GM06990 (cell line): ENCODE results near the gene OPRL1.

ENCODE experiments used
- DNase-seq: peaks from one replicate; pipeline ENCODE4 v3.0.0-alpha.2; 2011; ENCODE audit not compliant: insufficient read length; ENCODE audit errors: extremely low read depth
- H3K27me3 ChIP-seq: replicated peaks from 2 replicates; pipeline ENCODE4 v1.6.0; 2011; ENCODE audit warnings: low read length; ENCODE audit not compliant: control insufficient read depth, insufficient read depth
- H3K36me3 ChIP-seq: 2 replicates; pipeline ENCODE4 v1.5.1; 2011; ENCODE audit warnings: low read length; ENCODE audit not compliant: control insufficient read depth, insufficient read depth
- H3K4me3 ChIP-seq: replicated peaks from 2 replicates; pipeline ENCODE4 v1.5.1; 2011; ENCODE audit warnings: low read depth, mild to moderate bottlenecking, control low read depth, low read length
- TF ChIP-seq, protein P1 (sequence below): IDR thresholded peaks from 2 replicates; pipeline ENCODE4 v1.5.1; 2011; ENCODE audit warnings: low read length, control low read depth, mild to moderate bottlenecking, inconsistent platforms; ENCODE audit not compliant: insufficient read depth, poor library complexity, severe bottlenecking

The OPRL1 gene

DNA sequence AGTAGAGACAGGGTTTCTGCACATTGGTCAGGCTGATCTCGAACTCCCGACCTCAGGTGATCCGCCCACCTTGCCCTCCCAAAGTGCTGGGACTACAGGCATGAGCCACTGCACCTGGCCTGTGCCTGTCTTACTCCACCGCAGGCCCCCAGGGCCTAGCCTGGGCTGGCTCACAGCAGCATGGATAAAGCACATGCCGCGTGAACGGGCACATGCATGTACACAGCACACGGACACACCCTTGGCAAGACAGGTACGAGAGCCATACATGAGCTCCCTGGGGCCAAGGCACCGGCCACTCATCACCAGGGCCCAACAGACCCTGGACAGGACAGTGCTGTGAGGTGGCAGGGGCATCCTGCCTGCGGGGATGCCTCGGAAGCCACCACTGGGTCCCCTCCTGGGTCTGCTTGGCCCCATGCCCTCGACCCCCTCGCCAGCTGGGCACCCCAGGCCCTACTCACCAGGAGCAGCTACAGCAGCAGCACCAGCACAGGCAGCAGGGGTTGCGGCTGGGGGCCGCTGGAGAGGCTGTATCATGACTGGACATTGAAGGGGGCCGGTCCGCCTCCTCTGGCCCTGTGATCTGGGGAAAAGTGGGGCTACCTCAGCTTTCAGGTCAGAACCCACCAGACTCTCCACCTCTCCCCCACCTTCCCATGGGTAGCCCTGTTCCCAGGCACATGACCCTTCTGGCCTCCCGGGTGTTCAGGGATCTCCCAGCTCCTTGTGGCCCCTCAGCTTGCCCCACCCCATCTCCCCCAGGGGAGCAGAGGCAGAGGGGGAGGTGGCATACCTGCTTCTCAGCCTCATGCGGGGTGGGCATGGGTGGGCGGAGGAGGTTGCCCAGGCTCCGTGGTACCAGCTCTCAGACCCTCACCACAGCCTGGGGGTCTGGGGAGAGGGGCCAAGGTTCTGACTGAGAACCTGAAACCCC lies 3.6 kb upstream of the OPRL1 start:
- Histone ChIP-seq H3K36me3 (peaks cover 27% of the 10 kb centered on the region), H3K27me3 (no peaks in the 10 kb centered on the region; the same call in 1 of the 2 replicates), H3K4me3 (peak overlapping the region; percentile 84)
- DNase-seq: no peak
- TF ChIP-seq, protein P1, sequence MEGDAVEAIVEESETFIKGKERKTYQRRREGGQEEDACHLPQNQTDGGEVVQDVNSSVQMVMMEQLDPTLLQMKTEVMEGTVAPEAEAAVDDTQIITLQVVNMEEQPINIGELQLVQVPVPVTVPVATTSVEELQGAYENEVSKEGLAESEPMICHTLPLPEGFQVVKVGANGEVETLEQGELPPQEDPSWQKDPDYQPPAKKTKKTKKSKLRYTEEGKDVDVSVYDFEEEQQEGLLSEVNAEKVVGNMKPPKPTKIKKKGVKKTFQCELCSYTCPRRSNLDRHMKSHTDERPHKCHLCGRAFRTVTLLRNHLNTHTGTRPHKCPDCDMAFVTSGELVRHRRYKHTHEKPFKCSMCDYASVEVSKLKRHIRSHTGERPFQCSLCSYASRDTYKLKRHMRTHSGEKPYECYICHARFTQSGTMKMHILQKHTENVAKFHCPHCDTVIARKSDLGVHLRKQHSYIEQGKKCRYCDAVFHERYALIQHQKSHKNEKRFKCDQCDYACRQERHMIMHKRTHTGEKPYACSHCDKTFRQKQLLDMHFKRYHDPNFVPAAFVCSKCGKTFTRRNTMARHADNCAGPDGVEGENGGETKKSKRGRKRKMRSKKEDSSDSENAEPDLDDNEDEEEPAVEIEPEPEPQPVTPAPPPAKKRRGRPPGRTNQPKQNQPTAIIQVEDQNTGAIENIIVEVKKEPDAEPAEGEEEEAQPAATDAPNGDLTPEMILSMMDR: no peak

DNA sequence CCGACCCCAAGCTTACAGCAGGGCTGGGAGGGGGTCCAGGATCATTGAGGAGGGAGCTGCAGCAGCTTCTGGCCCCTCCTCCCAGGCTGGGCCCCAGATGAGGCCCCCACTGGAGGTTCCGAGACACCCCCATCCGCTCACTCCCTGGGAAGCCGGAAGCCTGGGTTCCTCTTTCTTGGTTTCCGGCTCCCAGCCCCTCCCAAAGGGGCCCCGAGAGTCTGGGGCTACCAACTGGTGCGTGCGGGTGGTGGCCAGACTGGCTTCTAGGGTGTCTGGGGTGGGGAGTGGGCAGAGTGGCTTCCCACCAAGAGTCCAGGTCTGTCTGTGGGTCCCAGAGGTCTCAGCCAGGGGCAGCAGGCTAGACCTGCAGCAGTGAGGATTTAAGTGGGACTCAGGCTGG lies 2.8 kb upstream of the OPRL1 start:
- DNase-seq: peak; percentile 75
- H3K36me3 ChIP-seq: peaks cover 22% of the 10 kb centered on the region
- H3K4me3 ChIP-seq: peak overlapping the region; percentile 84
- no peaks in the 10 kb centered on the region; the same call in 1 of the 2 replicates for H3K27me3 ChIP-seq
- TF ChIP-seq, protein P1: no peak

DNA sequence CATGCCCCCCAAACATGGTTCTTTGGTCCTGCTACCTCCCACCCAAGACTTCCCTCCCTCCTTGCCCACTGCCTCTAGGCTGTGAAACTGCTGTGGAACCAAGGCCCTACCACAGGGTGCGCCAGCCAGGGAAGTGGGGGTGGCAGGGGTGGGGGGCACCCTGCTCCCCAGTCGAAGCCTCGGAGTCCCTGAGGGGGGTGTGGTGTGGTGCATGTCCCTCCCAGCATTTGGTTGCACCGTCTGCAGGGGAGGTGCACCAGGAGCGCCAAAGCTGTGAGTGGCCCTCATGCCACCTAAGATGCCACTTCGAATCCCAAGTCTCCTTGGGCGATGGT lies 2.4 kb upstream of the OPRL1 start:
- Histone ChIP-seq H3K27me3 (no peaks in the 10 kb centered on the region; the same call in 1 of the 2 replicates), H3K4me3 (peak overlapping the region; percentile 84), H3K36me3 (peaks cover 21% of the 10 kb centered on the region)
- DNase-seq: no peak
- TF ChIP-seq, protein P1: no peak

DNA sequence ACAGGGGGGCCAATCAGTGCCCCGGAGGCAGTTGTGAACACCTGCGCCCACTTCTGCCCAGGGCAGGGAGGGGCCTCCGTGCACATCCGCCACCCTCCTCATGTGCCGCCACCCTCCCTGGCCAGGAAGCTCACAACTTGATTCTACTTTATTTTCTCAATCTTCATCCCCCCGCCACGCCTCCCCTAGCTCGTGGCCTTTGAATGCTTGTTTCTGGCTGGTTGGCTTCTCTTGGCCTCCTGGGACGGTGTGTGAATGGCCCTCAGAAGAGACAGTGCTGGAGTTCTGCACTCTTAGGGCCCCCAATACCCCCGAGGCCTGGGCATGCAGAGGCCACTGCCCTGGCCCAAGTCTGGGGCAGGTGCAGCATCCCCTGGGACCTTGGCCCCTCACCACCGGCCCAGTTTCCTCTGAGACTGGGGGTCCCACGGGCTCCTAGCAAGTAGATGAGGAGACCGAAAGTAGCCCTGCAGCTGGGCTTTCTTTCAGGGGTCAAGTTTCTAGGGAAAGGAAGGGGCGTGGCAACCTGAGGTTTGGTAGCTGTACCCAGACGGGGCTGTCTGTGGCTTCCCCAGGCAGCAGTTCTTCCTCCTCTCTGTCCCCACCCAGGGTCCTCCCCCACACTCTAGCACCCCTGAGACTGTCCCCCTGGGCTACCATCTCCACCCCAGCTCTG lies 1.9 kb upstream of the OPRL1 start:
- peak; percentile 73 for DNase-seq
- Histone ChIP-seq H3K27me3 (no peaks in the 10 kb centered on the region; the same call in 1 of the 2 replicates), H3K4me3 (peak overlapping the region; percentile 84)

DNA sequence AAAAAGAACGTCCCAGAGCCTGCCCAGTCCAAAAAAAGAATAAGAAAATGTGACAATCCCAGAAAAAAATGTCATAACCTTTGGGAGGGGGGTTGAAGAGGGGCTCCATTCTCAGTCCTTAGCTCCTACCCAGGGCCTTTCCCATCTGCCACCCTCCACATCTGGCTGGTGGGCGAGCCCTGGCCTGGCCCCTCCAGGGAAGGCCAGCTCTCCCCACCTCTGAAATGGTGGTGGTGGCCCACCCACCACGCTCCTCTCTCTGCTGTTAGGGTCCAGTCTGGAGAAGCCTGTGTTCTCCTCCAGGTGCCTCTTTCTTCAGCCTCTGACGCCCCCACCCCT lies 979 bp upstream of the OPRL1 start:
- Histone ChIP-seq H3K4me3 (peak overlapping the region; percentile 84), H3K27me3 (no peaks in the 10 kb centered on the region; the same call in 1 of the 2 replicates), H3K36me3 (peaks cover 16% of the 10 kb centered on the region)
- TF ChIP-seq, protein P1: no peak
- DNase-seq: no peak

More for the DNA sequence above, 1.9 kb upstream of the OPRL1 start:
- TF ChIP-seq, protein P1: no peak
- H3K36me3 ChIP-seq: peaks cover 21% of the 10 kb centered on the region
